Osteoblast (primary cell): ENCODE data around the gene SLC13A3. TPM values are rescaled to one million over a fixed set of nuclear protein-coding genes. Genes with fewer than 3 reads are reported as not detected.
A peak's percentile ranks its signal among the peaks of the same experiment; 100 is the strongest.

ENCODE experiments used
- DNase-seq: peaks from one replicate; pipeline ENCODE4 v3.0.0; 2011; ENCODE audit warnings: low spot score, mixed read lengths; ENCODE audit not compliant: insufficient read length; ENCODE audit errors: missing footprints
- H2AFZ ChIP-seq: 2 replicates; pipeline ENCODE4 v1.6.0; 2011; ENCODE audit warnings: mild to moderate bottlenecking, low read length
- H3K27ac ChIP-seq: 2 replicates; pipeline ENCODE4 v1.5.1; 2011; ENCODE audit warnings: mild to moderate bottlenecking, low read depth, low read length, moderate library complexity
- H3K27me3 ChIP-seq: 2 replicates; pipeline ENCODE4 v1.6.0; 2012; ENCODE audit warnings: mild to moderate bottlenecking, control low read depth, inconsistent platforms, low read length, moderate library complexity; ENCODE audit not compliant: insufficient read depth
- H3K36me3 ChIP-seq: 2 replicates; pipeline ENCODE4 v1.5.1; 2011; ENCODE audit warnings: mild to moderate bottlenecking, low read length, control low read depth, moderate library complexity; ENCODE audit not compliant: insufficient read depth
- H3K4me1 ChIP-seq: 2 replicates; pipeline ENCODE4 v1.5.1; 2011; ENCODE audit warnings: mild to moderate bottlenecking, low read length, control low read depth, moderate library complexity; ENCODE audit not compliant: insufficient read depth
- H3K4me2 ChIP-seq: 2 replicates; pipeline ENCODE4 v1.6.0; 2011; ENCODE audit warnings: mild to moderate bottlenecking, low read length; ENCODE audit not compliant: insufficient read depth
- H3K4me3 ChIP-seq: fragments of 200-600 bp; sonication (generic); 3 replicates; pipeline ENCODE4 v1.5.1; 2012; ENCODE audit warnings: mild to moderate bottlenecking, low read length, inconsistent platforms; ENCODE audit not compliant: insufficient read depth
- H3K79me2 ChIP-seq: 2 replicates; pipeline ENCODE4 v1.6.0; 2012; ENCODE audit warnings: mild to moderate bottlenecking, low read length, control low read depth, inconsistent platforms; ENCODE audit not compliant: insufficient read depth
- H3K9me3 ChIP-seq: 2 replicates; pipeline ENCODE4 v1.5.1; 2011; ENCODE audit warnings: low read depth, low read length, control low read depth
- H4K20me1 ChIP-seq: 2 replicates; pipeline ENCODE4 v1.6.0; 2012; ENCODE audit warnings: mild to moderate bottlenecking, low read length, control low read depth; ENCODE audit not compliant: insufficient read depth
- CTCF ChIP-seq: IDR thresholded peaks from 2 replicates; pipeline ENCODE4 v1.5.1; 2011; ENCODE audit warnings: mild to moderate bottlenecking, low read depth, low read length, moderate library complexity; ENCODE audit errors: extremely low read depth
- total RNA-seq: library from RNA; depleted of rRNA; stranded (reverse); fragments of >200 nt; gene quantifications from 2 replicates; pipeline ENCODE4 v1.2.3, GENCODE V29; 2012

The SLC13A3 gene
- total RNA-seq, 1 donor: 1.8 TPM

- H3K4me3 ChIP-seq: no peak overlapping the region
- no peak for TF ChIP-seq CTCF
- no peak overlapping the region for H3K4me2 ChIP-seq
- no peaks in the 10 kb centered on the region for H3K36me3 ChIP-seq
- no peak for DNase-seq
- no peaks in the 10 kb centered on the region for H3K9me3 ChIP-seq
- H3K27me3 ChIP-seq: peaks cover 20% of the 10 kb centered on the region
- no peak overlapping the region for H3K27ac ChIP-seq
- H2AFZ ChIP-seq: no peak overlapping the region
- no peaks in the 10 kb centered on the region for H3K79me2 ChIP-seq
- peaks cover 3% of the 10 kb centered on the region for H3K4me1 ChIP-seq
- no peaks in the 10 kb centered on the region for H4K20me1 ChIP-seq
Measured at GRCh38 chr20:46541229-46541935, 109.9 kb downstream of the SLC13A3 start.

- Histone ChIP-seq H3K79me2 (no peaks in the 10 kb centered on the region), H3K4me2 (no peak overlapping the region), H3K4me3 (no peak overlapping the region), H3K36me3 (no peaks in the 10 kb centered on the region), H3K9me3 (no peaks in the 10 kb centered on the region), H3K4me1 (no peaks in the 10 kb centered on the region), H3K27ac (no peak overlapping the region), H4K20me1 (no peaks in the 10 kb centered on the region), H3K27me3 (peaks cover 20% of the 10 kb centered on the region), H2AFZ (no peak overlapping the region)
- no peak for DNase-seq
- TF ChIP-seq CTCF: peak; percentile 11
Measured at GRCh38 chr20:46539113-46539512, 112.1 kb downstream of the SLC13A3 start.

GRCh38 chr20:46530640-46531039, 120.6 kb downstream of the SLC13A3 start:
- Histone ChIP-seq H2AFZ (no peak overlapping the region), H3K4me3 (no peak overlapping the region), H3K36me3 (no peaks in the 10 kb centered on the region), H3K27ac (no peak overlapping the region), H3K4me1 (no peaks in the 10 kb centered on the region), H3K4me2 (no peak overlapping the region), H3K27me3 (no peaks in the 10 kb centered on the region), H4K20me1 (no peaks in the 10 kb centered on the region), H3K9me3 (no peaks in the 10 kb centered on the region), H3K79me2 (no peaks in the 10 kb centered on the region)
- TF ChIP-seq CTCF: no peak
- no peak for DNase-seq

- H3K9me3 ChIP-seq: no peaks in the 10 kb centered on the region
- TF ChIP-seq CTCF: no peak
- H3K36me3 ChIP-seq: no peaks in the 10 kb centered on the region
- no peak overlapping the region for H2AFZ ChIP-seq
- H4K20me1 ChIP-seq: no peaks in the 10 kb centered on the region
- H3K4me3 ChIP-seq: no peak overlapping the region
- H3K27me3 ChIP-seq: no peaks in the 10 kb centered on the region
- no peaks in the 10 kb centered on the region for H3K4me1 ChIP-seq
- no peaks in the 10 kb centered on the region for H3K79me2 ChIP-seq
- DNase-seq: no peak
- H3K27ac ChIP-seq: no peak overlapping the region
- no peak overlapping the region for H3K4me2 ChIP-seq
Measured at GRCh38 chr20:46523696-46524328, 127.4 kb downstream of the SLC13A3 start.
